ENCODE data around the gene SIL1.
"Not testable (repeated sequence)": the region's sequence is repeated elsewhere in the genome, so short reads cannot be mapped to it uniquely, and the experiment has no call there.

SIL1 gene

GRCh38 chr5:139197710-139198669 is at the start of gene SIL1:
Gene SIL1, minus strand, starts transcription at chr5:139198368. Its CDS starts 70,525 bp downstream, at chr5:139127843.
- peak; percentile 76 for DNase-seq

GRCh38 chr5:139246394-139246793 is 48.2 kb upstream of the SIL1 start:
- DNase-seq, result no peak

- DNase-seq, result no peak
These were observed 47.6 kb upstream of the SIL1 start for GRCh38 chr5:139245637-139246339.

DNA sequence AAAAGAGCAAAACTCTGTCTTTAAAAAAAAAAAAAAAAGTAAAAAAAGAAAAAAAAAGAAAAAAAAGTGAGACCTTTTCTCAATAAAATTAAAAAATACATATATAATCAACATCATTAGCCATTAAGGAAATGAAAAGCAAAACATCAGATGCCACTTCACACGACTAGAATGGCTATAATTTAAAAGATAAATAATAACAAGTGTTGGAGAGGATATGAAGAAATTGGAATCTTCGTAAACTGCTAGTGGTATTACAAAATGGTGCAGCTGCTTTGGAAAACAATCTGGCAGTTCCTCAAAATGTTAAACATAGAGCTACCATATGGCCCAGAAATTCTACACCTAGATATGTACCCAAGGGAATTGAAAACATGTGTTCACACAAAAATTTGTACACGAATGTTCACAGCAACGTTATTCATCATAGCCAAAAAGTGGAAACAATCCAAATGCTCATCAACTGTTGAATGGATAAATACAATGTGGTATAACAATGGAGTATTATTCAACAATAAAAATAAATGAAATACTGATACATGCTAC is 45.3 kb upstream of the SIL1 start:
- DNase-seq, result no peak

- no peak for DNase-seq
These were observed 43.0 kb upstream of the SIL1 start for GRCh38 chr5:139241139-139241538.

GRCh38 chr5:139236479-139236878 is 38.3 kb upstream of the SIL1 start:
- DNase-seq, result no peak

DNA sequence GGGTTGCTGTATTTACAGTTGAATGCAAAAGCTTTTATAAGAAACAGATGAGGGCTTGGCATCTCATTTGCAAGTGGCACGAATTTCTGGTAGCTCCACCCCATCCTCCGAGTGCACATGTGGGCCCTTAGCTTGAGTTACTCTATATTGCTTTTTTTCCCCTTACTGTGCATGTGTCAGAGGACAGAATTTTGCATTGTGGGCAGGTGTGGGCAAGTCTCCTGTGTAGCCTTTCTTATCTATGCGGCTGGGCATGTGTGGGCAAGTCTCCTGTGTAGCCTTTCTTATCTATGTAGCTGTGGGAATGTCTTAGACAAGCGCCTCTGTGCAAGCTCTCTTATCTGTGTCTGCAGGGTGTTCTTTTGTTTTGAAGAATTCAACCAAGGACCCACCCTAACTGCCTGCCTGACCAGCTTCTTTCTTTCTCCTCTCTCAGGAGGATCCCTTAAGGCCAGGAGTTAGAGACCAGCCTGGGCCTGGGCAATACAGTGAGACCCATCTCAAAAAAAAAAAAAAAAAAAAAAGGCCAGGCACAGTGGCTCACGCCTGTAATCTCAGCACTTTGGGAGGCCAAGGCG is 34.1 kb upstream of the SIL1 start:
- no peak for DNase-seq

DNA sequence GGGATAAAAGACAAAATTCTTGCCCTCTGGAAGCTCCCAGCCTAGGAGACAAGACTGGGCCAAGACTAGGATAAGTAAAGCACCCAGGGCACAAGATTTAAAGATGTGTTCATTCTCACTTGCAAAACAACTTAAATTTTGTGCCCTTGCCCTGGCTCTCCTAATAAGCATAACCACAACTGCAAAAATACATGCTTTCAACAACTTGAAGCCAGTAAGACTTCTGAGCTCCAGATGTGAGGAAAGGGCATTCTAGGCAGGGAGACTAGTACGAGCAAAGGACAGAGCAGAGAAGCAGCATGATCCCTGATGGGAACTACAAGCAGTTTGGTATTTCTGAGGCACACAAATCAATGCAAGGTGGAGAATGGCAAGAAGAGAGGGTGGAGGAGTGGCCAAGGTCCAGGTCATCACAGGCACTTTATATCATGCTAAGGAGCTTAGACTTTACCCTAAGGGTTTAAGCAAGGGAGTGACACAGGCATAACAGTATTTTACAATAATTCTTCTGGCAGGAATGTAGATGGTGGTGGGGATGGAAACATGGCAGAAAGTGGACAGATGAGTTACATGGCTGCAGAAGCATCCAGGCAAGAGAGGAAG is 30.1 kb upstream of the SIL1 start:
- no peak for DNase-seq

DNA sequence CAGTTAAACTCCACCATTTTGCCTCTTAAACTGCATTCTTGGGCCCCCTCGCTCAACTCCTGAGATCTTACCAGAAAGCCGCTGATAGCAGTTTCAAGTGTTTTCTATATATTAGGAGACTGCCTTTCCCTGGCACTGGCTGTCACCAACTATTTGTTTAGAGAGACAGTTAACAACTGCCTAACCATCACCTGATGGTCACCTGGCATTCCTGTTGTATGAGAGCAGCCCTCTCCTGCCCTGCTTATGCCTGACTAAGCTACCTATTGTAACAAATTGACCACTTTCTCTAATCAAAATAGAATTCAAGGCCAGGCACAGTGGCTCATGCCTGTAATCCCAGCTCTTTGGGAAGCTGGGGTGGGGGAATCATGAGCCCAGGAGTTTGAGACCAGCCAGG is 28.0 kb upstream of the SIL1 start:
- DNase-seq, result no peak

DNA sequence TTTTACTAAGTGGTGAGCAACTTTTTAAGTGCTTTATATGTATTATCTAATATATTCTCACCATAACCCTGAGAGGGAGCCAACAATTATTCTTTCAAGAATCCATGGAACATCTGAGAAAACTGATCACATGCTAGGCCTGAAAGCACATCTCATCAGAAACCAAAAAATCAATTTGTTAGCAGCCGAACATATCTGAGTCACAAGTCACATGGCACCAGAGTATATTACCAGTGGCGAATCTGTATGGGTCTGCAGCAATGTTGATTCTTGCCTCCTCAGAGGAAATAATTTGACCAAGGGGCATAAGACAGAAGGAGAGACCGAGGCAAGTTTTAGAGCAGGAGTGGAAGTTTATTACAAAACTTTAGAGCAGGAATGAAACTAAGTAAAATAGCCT is 25.3 kb upstream of the SIL1 start:
- DNase-seq, result no peak

DNA sequence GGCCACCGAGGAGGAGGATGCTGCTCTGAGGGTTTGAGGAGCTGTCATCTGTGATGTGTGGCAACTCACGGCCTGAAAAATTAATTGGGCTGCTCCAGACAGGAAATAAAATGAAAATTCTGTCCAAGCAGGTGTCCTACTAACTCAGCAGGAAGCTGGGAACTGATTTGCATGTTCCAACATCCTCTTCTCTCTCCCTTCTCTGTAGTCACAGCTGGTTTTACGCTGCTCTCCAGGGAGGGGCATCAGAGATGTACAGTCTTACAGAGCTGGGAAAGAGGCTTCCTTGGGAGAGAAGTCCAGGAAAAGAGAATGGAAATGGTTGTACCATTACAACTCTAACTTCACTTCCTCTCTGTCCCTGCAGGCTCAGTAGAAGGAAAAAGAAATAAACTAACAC is 24.2 kb upstream of the SIL1 start:
- DNase-seq, result no peak

DNA sequence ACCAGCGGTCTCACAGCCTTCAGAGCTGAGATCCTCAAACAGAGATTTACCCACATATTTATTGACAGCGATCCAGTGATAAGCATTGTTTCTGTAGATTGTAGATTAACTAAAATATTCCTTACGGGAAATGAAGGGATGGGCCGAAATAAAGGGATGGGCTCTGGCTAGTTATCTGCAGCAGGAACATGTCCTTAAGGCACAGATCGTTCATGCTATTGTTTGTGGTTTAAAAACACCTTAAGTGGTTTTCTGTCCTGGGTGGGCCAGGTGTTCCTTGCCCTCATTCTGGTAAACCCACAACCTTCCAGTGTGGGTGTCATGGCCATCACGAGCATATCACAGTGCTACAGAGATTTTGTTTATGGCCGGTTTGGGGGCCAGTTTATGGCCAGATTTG is 19.9 kb upstream of the SIL1 start:
- DNase-seq, result not testable (repeated sequence)

DNA sequence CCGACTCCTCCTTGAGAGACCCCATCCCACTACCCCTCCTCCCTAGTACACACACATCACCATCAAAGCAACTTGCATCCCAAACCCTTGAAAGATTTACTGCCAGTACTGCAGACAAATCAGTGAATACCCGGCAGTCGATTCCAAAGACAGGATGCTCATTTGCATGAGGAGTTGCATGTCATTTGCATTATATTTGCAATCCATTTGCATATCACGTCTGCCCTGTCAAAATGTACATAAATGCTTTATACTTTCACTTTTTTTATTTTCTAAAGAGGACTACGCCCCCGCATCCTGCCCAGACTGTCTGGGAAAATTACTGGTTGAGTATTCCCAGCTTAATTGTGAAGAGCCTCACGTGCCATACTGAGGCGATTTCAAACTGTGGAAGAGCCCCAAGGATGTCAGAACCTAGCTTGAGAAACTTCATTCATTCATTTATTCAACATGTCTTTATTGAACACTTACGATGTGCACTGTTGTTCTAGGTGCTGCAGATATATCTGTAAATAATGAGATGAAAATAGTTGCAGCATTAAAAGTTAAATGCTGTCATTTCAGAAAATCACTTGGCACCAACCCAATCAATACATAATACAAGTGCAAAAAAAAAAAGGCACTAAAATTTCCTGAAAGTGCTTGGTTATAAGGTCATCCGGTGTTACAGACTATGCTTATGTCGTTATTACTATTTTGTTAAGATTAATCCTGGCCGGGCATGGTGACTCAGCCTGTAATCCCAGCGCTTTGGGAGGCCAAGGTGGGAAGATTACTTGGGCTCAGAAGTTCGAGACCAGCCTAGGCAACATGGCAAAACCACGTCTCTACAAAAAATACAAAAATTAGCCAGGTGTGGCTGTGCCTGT is 17.2 kb upstream of the SIL1 start:
- DNase-seq, result no peak

GRCh38 chr5:139214646-139215045 is 16.5 kb upstream of the SIL1 start:
- DNase-seq, result no peak

DNA sequence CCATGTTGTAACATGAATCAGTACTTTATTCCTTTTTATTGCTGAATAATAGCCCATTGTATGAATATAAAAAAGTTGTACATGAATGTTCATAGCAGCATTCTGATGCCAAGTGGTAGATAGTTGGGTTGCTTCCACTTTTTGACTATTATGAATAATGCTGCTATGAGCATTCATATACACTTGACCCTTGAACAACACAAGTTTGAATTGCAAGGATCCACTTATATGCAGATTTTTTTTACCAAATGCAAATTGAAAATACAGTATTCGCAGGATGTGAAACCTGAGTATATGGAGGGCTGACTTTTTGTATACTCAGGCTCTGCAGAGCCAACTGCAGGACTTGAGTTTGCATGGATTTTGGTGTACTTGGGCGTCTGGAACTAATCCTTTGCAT is 14.7 kb upstream of the SIL1 start:
- no peak for DNase-seq

- no peak for DNase-seq
These were observed 14.3 kb upstream of the SIL1 start for GRCh38 chr5:139212486-139212885.

DNA sequence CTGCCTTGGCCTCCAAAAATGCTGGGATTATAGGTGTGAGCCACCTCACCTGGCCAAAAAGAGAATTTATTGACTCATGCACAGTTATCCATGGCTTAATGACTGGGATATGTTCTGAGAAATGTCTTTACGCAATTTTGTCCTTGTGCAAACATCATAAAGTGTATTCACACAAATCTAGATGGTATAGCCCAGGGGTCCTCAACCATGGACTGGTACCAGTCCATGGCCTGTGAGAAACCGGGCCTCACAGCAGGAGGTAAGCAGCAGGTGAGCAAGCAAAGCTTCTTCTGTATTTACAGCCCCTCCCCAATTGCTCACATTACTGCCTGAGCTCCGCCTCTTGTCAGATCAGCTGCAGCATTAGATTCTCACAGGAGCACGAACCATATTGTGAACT is 12.4 kb upstream of the SIL1 start:
- DNase-seq, result no peak

GRCh38 chr5:139207297-139208000 is 9.3 kb upstream of the SIL1 start:
- DNase-seq, result no peak

GRCh38 chr5:139205586-139205985 is 7.4 kb upstream of the SIL1 start:
- no peak for DNase-seq

- DNase-seq, result no peak
These were observed 7.0 kb upstream of the SIL1 start for GRCh38 chr5:139205124-139205523.

DNA sequence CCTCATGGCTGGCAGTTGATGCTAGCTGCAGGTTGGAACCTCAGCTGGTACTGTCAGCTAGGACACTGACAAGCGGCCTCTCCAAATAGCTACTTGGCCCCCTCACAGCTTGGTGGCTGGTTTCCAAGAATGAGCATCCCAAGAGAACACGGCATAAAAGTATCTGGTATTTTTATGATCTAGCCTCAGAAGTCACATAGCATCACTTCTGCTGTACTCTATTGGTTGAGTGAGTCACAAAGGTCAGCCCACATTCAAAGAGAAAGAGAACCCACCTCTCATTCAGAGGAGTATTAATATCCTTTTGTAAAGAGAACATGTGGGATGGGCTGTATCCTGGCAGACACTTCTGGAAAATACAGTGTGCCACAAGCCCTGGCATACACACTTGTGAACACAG is 6.0 kb upstream of the SIL1 start:
- DNase-seq, result no peak

All from NCI-H2107 (cell line).